ENCODE data around the gene CCDC185.

DNA sequence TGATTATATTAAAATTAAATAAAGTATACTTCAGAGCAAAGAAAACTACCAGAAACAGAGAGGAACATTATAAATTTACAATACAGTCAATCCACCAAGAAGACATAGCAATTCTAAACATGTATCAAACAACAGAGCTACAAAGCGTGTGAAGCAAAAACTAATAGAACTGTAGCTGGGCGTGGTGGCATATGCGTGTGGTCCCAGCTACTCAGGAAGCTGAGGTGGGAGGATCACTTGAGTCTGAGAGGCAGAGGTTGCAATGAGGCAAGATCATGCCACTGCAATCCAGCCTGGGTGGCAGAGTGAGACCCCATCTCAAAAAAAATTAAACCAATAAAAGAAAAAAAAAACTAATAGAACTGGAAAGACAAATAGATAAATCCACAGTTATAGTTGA lies 12.3 kb downstream of the CCDC185 start:
- TF ChIP-seq, protein P1, sequence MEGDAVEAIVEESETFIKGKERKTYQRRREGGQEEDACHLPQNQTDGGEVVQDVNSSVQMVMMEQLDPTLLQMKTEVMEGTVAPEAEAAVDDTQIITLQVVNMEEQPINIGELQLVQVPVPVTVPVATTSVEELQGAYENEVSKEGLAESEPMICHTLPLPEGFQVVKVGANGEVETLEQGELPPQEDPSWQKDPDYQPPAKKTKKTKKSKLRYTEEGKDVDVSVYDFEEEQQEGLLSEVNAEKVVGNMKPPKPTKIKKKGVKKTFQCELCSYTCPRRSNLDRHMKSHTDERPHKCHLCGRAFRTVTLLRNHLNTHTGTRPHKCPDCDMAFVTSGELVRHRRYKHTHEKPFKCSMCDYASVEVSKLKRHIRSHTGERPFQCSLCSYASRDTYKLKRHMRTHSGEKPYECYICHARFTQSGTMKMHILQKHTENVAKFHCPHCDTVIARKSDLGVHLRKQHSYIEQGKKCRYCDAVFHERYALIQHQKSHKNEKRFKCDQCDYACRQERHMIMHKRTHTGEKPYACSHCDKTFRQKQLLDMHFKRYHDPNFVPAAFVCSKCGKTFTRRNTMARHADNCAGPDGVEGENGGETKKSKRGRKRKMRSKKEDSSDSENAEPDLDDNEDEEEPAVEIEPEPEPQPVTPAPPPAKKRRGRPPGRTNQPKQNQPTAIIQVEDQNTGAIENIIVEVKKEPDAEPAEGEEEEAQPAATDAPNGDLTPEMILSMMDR (conservative IDR thresholded peaks at IDR 0.05 in 1 of 2, IDR thresholded peaks at IDR 0.05 in 1 of 2; ENCODE audit: low read depth in 1 of 2, low read length in 2 of 2): no peak
- TF ChIP-seq EZH2 (IDR thresholded peaks at IDR 0.05; ENCODE audit: low read length, missing control alignments): no peak
